AG08395 (cell line): Measurements from ENCODE around the gene ALDH1A1.
A peak's percentile ranks its signal among the peaks of the same experiment; 100 is the strongest.

Source experiments
- DNase-seq: peaks from one replicate; pipeline ENCODE4 v3.0.0; 2012; ENCODE audit warnings: mixed read lengths, low spot score

Gene ALDH1A1

DNA sequence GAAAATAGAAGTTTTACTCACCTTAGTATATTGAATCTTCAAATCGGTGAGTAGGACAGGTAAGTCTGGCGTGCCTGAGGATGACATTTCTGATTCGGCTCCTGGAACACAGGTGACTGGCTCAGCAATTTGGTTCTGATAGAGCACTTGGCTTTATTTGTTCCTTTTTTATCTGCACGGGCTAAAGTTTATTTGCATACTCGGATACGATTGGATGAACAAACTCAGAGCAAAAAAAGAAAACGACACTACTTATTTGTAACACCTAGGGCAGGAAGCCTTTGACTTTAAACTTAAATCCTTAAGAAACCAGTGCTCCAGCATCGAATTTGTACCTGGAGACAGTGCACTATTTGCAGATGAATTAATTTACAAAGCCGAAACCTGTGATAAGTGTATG is at the start of gene ALDH1A1:
ALDH1A1 (minus strand) TSS at position 140 of the 400 bp plus-strand sequence; CDS start at position 87, 53 bp downstream.
- no peak for DNase-seq

- DNase-seq, result no peak
These were observed 49.0 kb upstream of the ALDH1A1 start for GRCh38 chr9:73001860-73002259.

DNA sequence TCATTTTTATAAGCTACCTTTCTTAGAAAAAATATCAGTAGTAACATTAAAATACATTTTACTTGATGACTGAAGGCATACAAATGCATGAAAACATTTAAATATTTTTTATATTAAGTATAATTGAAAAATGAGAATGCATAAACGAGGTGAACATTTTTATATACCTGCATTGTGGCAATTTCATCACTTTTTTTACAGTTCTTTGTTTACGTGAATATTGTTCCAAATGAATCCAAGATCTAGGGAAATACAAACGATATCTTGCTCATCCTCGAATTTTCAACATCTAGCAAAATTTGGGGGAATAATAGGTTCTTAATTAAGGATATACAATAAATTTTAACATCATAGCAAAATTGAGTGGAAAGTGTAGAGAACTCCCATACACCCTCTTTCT is 45.5 kb upstream of the ALDH1A1 start:
- no peak for DNase-seq

DNA sequence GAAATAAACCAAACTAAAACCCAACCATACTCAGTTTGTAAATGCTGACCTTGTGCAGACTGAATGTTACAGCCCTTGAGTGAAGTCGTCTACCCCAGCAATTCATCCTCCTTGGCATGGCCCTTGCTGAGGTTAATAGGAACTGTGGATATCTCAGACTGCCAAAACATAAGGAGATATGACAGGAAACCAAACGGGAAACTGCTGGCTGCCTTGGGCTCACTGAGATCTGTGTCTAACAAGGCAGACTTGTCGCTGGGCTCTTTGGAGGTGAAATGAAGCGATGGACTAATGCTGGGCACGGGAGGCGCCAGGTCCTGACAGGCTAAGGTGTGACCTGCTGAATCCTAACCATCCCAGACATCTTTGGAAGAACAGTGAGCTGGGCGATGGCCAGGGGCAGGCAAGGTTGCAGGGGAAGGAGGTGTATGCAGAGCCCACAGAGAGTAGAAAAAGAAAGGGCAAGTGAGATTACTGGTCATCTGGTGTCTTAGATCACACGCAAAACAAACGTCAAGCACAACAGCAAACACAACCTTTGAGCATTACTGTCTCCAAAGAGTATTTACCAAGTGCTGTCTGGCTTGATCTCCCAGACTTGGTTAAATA is 44.6 kb upstream of the ALDH1A1 start:
- no peak for DNase-seq

DNA sequence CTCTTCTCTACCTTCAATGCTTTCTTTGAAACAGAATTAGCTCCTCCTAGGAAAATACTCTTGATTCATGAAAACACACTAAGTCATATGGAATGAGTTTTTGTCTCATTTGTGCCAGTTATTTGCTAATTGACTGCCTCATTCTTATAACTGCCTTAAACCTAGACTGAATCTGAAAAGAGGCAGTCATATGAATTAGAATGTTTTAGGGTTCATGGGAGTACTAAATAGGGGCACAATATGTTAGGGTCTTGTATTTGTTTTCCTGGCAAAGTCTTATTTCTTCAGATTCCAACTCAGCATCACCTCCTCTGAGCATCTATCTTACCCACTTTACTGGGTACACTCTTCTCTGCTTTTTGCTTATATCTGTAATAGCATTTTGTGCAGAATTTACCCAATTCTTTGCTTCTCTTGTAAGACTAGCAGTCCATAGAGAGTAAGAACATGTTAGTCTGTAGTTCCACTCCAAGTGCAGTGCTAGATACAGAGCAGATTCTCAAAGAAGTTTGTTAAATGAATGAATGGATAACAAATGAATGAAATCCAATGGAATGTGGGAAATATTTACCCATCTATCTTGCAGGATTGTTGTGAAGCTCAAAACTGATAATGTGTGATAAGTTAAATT is 43.9 kb upstream of the ALDH1A1 start:
- no peak for DNase-seq

GRCh38 chr9:72996114-72996513 is 43.3 kb upstream of the ALDH1A1 start:
- DNase-seq, result peak; percentile 23

DNA sequence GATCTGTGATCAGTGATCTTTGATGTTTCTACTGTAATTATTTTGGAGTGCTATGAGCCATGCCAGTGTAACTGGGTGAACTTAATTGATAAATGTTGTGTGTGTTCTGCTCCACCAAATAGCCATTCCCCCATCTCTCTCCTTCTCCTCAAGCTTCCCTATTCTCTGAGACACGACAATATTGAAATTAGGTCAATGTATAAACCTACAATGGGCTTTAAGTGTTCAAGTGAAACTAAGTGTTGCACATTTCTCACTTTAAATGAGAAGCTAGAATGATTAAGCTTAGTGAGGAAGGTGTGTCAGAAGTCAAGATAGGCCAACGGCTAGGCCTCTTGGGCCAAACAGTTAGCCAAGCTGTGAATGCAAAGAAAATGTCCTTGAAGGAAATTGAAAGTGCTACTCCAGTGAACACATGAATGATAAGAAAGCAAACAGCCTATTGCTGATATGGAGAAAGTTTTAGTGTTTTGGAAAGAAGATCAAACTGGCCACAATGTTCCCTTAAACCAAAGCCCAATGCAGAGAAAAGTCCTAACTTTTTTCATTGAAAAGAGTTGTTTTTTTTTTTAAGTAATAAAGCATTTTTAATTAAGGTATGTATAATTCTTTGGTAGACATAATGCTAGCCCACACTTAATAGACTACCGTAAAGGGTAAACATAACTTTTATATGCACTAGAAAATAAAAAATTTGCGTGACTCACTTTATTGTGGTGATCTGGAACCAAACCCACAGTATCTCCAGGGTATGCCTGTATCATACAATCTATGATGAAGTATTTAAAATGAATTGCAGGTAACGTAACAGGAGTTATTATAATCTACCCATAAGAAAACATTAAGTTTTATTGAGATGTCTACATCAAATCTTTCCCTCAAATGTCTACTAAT is 42.5 kb upstream of the ALDH1A1 start:
- no peak for DNase-seq

DNA sequence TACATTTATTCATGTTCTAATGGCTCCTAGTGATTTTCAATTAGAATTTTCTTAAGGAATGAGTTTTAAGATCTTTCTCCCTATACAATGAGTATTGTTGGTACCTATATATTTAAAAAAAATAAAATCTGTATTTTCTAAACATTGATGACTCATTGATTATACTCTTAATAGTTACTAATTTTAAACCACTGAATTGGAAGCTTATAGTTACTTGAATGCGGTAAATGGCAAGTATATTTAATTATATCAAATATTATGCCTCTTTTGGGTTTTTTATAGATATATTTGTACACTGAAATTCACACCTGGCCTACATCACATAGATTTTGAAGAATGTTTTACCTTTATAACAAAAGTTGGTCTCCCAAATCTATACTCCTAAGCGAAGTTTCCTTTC is 38.9 kb upstream of the ALDH1A1 start:
- no peak for DNase-seq

DNA sequence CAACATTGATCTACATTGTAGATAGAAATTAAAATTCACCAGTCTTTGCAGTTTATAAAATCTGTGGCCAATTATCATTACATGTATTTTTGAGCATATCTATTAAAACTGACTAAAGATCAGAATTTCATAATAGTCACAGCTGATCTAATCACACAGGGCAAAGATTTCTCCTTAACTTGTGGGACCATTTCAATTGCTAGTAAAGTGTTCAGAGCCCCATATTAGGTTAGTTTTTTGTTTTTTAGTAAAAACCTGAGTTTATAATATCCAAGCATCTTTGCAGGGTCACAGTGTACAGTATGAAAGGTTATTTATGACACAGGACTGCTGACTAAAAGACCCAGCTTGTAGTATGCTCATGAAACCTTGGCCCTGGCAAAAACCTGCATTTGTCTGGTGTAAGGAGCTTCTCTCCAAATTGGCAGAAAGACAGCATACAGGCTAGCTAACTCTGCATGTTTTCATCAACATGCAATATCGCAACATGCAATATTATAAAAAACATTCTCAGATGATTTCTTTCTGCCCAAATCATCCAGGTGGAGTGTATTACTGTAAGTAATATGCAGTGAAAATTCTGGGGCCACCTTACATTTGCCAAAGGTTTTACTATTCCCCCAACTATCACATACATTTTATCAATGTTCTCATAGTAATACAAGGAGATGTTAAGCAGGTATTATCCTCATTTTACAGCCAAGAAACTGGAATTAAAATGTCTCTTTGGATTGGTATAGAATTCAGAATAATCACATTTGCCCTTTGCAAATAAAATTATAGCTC is 37.7 kb upstream of the ALDH1A1 start:
- no peak for DNase-seq

GRCh38 chr9:72986522-72987116 is 33.8 kb upstream of the ALDH1A1 start:
- no peak for DNase-seq

GRCh38 chr9:72985746-72986145 is 32.9 kb upstream of the ALDH1A1 start:
- no peak for DNase-seq

DNA sequence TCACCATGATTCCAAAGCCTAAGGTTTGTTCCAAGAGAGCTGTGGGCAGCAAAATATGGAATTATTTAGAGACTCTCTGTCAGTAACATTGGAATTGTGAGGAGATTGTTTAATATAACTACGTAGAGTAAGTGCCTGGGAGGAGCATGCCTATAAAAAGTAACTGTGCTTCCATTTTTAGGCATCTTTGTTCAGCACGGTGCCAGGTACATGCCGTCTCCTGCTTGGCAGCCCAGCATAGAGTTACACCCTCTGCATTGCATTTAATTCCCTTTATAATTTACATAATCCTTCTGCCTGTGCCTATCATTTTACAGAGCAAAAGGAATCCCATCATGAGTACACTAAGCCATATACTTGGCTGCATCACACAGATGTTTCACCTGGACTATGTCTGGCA is 32.1 kb upstream of the ALDH1A1 start:
- no peak for DNase-seq

- DNase-seq, result no peak
These were observed 31.5 kb upstream of the ALDH1A1 start for GRCh38 chr9:72984226-72984947.

- no peak for DNase-seq
These were observed 30.8 kb upstream of the ALDH1A1 start for GRCh38 chr9:72983512-72984225.

- no peak for DNase-seq
These were observed 30.2 kb upstream of the ALDH1A1 start for GRCh38 chr9:72983056-72983455.

DNA sequence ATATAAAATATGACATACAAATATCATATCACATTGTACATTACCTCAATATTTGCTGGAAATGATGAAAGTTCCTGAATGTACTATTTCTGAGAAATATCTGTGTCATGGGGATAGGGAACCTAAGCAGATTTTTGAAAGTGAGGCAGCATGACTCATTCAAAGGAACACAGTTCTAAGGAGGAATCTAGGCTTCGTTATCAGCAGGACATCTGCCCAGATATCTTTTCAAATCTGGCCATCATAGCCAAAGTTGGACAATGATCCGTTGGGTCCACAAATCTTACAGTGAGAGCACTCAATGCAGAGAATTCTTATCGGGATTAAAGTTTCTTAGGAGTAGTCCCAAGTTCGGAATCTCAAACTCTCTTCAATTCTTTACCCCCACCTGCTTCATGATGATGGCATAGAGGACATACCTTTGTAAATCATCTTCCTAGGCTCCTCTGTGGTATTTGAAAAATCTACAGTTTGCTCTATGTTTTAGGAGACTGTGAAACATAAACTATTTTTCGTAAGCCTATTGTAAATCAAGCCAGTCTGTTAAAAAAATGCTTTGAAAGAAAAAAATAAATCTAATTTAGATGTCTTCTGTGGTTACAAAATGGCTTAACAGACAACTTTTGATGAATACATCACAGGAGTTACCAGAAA is 29.4 kb upstream of the ALDH1A1 start:
- DNase-seq, result no peak

DNA sequence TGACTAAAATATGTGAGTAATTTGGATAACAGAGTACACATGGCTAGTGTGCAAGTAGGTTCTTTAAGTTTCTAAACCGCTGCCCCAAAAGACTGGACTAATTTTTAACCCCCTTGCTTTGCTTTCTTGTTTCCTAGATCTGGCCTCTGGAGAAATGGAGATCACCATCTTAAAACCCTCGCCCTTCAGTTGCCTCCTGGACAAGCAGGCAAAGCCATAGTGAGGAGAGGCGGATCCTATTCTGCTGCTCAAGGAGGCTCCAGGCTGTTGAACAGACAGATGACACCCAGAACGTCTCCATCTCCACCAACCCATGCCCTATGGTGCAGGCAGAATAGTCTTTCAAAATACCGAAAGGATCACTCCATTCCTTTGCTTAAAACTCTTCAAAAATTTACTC is 28.6 kb upstream of the ALDH1A1 start:
- no peak for DNase-seq

DNA sequence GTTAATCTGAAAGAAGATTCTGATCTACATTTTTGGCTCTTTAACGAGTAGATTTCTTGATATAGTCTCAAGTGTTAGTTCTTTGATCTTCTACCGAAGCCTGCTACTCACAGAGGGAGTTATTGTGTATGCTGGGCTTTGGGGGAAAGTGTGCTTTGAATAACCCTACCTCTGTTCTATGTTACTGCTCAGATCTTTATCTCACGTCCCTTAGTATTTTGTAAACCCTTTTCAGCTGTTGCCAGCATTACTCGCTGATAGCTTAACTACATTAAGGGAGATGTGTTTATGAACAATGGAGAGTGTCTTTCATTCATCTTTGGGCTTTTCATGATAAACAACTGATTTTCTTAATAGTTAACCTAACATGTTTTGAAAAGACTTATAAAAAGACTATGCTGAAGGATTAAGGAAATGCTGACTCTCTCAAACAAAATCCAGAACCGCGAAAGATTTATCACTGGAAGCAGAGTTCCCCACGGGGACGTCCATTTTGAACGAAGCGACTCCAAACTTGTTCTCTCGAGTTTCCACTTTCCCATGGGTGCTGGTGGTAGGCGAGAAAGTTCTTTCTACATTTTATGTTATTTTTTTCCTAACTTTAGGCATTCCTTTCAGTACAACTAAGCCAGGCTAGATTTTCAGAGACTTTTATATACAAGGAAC is 27.9 kb upstream of the ALDH1A1 start:
- no peak for DNase-seq

DNA sequence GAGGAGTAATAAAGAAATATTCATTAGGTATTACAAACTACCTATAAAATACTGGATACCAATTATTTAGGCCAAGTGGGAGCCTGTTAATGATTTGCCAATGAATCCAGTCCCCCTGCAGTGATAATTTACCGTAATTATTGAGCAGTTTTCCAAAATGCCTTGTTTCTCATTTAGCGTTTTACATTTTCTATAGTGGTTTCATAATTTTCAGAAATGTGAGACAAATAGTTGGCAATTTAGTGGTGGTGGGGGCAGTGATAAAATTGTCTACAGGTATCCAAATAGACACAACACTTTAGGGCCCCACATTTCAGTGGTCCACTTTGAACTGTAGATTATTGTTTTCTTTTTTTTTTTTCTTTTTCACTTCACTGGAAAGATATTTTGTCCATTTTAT is 27.3 kb upstream of the ALDH1A1 start:
- DNase-seq, result no peak
